HG03139 (cell line): Measurements from ENCODE around the gene CYP2A6.
"Not testable (repeated sequence)": the region's sequence is repeated elsewhere in the genome, so short reads cannot be mapped to it uniquely, and the experiment has no call there.

Experiments used
- ATAC-seq: cut with Tn5 transposase; IDR thresholded peaks from one replicate; pipeline ENCODE4 v1.9.1; 2021; ENCODE audit not compliant: unreplicated experiment

The CYP2A6 gene, protein sequence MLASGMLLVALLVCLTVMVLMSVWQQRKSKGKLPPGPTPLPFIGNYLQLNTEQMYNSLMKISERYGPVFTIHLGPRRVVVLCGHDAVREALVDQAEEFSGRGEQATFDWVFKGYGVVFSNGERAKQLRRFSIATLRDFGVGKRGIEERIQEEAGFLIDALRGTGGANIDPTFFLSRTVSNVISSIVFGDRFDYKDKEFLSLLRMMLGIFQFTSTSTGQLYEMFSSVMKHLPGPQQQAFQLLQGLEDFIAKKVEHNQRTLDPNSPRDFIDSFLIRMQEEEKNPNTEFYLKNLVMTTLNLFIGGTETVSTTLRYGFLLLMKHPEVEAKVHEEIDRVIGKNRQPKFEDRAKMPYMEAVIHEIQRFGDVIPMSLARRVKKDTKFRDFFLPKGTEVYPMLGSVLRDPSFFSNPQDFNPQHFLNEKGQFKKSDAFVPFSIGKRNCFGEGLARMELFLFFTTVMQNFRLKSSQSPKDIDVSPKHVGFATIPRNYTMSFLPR

DNA sequence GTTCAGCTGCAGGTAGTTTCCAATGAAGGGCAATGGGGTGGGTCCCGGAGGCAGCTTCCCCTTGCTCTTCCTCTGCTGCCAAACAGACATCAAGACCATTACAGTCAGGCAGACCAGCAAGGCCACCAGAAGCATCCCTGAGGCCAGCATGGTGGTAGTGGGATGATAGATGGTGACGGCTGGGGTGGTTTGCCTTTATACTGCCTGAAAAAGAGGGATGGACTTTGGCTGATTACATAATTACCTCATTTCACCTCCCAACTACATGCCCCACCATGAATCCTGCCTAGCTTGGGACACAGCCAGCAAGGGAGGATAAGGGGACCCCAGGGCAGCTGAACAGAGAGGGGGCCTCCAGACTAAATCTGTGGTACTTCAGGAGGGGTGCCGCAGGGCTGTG lies at the start of gene CYP2A6:
Gene CYP2A6 (minus strand): TSS at position 171 of the 400 bp plus-strand sequence. CDS start 21 bp downstream, at position 150.
- not testable (repeated sequence) for ATAC-seq

DNA sequence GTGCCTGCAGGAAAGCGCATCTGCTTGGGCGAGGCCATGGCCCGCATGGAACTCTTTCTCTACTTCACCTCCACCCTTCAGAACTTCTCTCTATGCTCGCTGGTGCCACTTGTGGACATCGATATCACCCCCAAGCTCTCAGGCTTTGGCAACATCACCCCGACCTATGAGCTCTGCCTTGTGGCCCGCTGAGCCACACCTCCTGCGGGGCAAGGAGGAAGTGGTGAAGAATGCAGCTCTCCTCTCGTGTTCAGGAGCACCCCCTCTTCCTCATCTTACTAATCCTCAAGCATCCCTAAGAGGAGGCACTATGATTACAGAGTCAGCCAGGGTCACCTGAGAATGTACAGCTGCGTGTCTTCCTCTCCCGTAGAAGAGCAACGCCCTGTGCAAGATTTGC lies 49.7 kb upstream of the CYP2A6 start:
- not testable (repeated sequence) for ATAC-seq

DNA sequence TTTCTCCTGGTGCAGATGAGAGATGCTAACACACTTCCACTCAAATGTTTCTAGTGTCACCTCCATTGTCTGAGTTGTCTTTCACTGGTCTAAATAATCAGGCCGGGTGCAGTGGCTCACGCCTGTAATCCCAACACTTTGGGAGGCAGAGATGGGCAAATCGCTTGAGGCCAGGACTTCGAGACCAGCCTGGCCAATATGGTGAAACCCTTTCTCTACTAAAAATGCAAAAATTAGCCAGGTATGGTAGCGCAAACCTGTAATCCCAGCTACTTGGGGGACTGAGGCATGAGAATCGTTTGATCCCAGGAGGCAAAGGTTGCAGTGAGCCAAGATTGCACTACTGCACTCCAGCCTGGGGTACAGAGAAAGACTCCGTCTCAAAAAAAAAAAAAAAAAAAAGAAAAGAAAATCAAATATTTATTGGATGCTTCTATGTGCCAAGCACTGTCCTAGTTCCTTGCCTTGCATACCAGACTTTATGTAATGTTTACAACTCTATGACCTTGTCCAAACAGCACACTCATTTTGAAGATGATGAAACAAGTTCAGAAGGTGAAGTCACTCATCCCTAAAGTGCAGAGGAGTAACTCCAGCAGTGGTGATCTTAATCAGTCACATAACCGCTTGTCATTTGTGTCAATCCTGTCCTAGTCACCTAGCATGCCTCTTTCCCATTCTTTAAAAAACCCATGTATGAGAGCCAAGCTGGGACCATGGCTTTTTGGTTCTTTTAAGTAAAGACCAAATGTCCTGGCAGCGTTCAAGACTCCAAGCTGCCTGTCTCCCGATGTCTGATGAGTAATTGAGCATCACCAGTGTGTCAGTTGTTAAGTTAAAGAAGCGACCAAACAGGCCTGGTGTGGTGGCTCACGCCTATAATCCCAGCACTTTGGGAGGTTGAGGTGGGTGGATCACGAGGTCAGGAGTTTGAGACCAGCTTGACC lies 46.9 kb upstream of the CYP2A6 start:
- not testable (repeated sequence) for ATAC-seq

DNA sequence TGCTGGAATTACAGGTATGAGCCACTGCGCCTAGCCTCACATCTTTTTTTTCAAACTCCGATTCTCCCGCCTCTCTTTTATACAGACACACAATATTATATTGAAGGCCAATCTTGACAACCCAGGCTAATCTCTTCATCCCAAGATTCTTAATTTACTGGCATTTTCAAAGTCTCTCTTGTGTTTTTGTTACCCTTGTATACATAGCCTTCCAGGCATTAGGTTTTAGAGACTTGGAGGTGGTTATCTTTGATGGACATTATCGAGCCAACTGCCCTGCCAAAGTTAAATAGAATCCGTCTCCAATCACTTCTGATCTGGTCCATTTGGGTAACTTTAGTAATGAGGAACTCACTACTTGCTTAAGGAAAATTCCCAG lies 46.2 kb upstream of the CYP2A6 start:
- no peak for ATAC-seq

DNA sequence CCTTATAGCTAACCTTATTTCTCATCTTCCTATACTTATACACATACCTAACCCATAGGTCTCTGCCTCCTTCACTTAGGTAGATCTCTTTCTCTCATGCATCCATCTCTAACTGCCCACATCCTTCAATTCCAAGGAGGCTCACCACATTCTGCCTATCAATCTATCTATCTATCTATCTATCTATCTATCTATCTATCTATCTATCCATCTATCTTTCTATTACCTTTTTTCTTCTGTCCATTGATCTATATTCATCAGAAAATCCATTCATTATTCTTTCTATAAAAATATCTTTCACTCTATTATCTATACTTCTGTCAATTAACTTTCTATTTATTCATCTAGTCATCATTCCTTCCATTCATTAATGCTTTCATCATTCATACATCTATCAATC lies 42.9 kb upstream of the CYP2A6 start:
- ATAC-seq = no peak

DNA sequence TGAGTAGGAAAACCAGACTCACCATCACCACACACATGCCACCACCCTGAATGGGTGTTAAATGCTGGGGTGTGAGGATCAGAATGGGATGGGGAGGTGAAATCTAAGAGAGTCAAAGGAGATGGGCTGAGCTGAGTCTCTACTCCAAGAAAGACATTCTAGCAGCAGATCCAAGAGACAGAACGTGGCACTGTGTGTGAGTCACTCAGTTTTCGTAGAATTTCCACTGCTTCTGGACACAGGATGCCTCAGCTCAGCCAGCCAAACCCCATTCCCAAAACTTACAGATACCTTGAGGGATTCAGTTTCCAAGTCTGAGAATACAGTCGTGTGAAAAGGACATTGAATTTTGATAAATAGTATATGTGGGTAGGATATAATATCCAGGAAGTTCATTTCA lies 39.1 kb upstream of the CYP2A6 start:
- ATAC-seq = no peak

DNA sequence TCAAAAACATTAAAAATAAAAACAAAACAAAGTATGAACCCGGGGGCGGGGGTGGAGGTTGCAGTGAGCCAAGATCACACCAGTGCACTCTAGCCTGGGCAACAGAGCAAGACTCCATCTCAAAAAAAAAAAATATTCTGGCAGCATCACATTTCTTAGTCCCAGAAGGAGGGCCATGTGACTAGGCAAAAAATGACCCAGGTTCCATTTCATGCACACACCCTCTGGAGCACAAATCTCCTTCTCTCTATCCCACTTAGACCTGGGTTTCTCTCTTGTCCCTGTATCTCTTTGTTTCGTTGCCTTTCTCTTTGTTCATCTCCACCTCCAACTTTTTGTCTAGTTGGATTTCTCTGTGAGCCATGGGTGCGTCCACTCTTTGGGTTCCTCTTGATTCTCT lies 37.9 kb upstream of the CYP2A6 start:
- no peak for ATAC-seq

DNA sequence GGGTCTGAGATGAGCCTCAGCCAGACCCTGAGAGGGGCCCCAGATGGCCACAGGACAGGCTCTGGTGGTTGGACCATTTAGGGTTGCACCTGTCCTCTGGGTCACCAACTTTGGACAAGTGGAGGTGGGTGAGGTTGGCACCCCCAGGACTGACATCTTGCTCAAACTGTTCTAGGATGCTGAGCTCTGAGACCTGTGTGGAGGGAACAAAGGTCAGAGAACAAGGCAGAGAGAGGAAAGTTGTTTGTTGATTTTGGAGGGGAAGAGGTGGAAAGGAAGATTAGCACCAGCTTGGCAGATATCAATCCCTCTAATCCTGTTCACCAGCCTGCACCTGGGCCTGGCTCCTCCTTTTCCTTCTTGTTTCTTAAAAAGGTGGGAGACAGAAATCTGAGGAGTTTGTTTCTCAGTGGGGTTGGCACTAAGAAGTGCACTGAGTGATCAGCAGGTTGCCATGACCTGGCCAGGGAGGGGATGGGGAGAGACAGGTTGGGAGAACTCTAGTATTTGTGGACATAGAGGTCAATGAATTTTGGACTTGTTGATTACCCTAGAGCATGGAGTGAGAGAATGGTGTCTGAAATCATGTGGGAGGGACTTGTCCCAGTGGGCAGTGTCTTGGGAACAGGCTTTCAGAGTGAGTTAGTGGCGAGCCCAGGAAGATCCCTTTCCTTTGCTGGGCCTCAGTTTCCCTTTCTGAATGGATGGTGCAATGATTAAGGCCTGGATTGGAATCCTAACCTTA lies 34.1 kb upstream of the CYP2A6 start:
- not testable (repeated sequence) for ATAC-seq

DNA sequence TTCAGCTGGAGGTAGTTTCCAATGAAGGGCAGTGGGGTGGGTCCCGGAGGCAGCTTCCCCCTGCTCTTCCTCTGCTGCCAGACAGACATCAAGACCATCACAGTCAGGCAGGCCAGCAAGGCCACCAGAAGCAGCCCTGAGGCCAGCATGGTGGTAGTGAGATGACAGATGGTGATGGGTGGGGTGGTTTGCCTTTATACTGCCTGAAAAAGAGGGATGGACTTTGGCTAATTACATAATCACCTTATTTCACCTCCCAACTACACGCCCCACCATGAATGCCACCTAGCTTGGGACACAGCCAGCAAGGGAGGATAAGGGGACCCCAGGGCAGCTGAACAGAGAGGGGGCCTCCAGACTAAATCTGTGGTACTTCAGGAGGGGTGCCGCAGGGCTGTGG lies 31.8 kb upstream of the CYP2A6 start, which contains the start of gene CYP2A7:
Gene CYP2A7 (minus strand): TSS at position 170 of the 400 bp plus-strand sequence. CDS start 21 bp downstream, at position 149.
- not testable (repeated sequence) for ATAC-seq

DNA sequence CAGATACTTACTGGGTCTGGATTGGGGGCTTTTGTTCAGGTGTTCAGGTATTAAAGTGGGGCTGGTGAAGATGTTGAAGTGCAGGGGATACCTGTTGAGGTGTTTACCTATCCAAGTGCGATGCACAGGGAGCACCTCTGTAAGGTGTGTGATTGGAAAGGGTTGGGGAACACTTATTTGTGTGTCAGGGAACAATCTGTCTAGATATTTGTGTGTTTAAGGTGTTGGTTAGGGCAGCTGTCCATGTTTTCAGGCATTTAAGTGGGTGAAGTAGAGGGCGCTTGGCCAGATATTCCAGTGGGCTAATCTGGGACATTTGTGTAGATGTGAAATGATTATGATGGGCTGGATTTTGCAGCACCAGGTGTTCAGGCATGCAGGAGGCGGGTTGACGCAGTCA lies 29.1 kb upstream of the CYP2A6 start:
- ATAC-seq = not testable (repeated sequence)

DNA sequence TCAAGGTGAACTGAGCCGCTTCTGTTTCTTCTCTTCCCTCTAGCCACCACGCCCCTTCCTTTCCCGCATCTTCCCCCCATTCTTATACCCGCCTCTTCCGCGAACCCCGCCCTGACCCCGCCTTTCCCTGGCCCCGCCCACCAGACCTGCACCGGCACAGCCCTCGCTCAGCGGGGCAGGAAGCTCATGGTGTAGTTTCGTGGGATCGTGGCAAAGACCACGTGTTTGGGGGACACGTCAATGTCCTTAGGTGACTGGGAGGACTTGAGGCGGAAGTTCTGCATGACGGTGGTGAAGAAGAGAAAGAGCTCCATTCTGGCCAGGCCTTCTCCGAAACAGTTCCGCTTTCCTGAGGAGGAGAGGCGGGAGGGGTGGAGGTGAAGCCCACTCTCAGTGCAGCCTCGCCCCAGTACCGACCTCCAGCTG lies 25.3 kb upstream of the CYP2A6 start:
- ATAC-seq = not testable (repeated sequence)

DNA sequence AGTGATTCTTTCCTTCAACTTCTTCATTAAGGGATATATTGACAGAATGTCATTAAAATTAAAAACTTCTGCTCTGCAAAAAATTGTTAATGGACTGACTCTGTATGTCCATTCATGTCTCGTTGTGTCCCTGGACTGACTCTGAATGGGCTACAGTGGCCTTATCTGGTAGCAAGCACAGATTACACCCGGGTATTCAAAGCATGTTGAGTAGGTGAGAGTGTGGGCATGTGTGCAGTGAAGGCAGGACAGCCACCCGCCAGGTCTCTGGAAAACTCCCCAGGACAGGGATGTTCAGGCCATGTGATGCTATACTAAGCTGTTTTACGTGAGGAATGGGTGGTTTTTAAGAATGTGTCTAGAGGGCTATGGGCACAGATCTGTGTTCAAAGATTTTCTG lies 24.6 kb upstream of the CYP2A6 start:
- not testable (repeated sequence) for ATAC-seq

DNA sequence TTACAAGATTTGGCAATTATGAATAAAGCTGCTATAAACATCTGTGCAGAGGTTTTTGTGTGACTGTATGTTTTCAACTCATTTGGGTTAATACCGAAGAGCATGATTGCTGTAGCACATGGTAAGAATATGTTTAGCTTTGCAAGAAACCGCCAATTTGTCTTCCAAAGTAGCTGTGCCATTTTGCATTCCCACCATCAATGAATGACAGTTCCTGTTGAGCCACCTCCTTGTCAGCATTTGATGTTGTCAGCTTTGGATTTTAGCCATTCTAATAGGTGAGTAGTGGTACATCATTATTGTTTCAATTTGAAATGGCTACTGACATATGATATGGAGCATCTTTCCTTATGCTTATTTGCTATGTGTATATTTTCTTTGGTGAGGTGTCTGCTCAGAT lies 23.6 kb upstream of the CYP2A6 start:
- not testable (repeated sequence) for ATAC-seq

DNA sequence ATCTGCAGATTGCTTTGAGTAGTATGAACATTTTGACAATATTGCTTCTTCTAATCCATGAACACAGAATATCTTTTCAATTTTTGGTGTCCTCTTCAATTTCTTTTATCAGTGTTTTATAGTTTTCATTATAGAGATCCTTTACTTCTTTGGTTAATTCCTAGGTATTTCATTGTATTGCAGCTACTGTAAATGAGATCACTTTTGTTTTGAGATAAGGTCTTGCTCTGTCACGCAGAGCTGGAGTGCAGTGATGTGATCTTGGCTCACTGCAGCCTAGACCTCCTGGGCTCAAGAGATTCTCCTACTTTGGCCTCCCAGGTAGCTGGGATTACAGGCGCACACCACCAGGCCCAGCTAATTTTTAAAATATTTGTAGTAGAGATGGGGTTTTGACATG lies 22.0 kb upstream of the CYP2A6 start:
- no peak for ATAC-seq

DNA sequence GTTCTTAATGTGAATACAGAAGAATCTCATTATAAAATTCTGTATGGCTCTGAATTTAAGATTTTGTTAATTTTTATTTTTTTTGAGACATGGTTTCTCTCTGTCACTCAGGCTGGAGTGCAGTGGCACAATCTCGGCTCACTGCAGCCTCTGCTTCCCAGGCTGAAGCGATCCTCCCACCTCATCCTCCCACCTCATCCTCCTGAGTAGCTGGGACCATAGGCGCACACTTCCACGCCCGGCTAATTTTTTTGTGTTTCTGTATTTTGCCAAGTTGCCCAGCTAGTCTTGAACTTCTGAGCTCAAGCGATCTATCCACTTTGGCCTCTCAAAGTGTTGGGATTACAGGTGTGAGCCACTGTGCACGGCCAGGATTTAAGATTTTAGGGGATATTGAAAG lies 17.5 kb upstream of the CYP2A6 start:
- ATAC-seq = no peak

DNA sequence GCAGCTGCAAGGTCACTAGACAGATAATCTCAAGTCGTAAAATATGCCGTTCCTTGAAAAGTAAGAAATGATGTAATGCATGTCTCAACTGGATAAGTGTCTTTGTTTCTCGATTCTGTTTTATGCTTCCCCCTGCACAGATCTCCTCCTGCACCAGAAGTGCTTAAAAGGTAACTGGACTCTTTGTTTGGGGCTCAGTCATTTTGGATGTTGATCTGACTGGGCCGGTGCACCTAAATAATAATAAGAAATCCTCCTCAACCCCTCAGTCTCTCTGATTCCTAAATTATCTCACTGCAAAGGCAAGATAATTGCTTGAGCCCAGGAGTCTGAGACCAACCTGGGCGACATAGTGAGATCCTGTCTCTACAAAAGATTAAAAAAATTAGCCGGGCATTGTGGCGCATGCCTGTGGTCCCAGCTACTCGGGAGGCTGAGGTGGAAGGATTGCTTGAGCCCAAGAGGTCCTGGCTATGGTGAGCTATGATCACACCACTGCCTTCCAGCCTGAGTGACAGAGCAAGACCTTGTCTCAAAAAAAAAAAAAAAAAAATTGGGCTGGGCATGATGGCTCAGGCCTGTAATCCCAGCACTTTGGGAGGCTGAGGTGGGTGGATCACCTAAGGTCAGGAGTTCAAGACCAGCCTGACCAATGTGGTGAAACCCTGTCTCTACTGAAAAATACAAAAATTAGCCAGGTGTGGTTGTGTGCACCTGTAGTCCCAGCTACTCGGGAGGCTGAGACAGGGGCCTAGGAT lies 14.7 kb upstream of the CYP2A6 start:
- not testable (repeated sequence) for ATAC-seq

DNA sequence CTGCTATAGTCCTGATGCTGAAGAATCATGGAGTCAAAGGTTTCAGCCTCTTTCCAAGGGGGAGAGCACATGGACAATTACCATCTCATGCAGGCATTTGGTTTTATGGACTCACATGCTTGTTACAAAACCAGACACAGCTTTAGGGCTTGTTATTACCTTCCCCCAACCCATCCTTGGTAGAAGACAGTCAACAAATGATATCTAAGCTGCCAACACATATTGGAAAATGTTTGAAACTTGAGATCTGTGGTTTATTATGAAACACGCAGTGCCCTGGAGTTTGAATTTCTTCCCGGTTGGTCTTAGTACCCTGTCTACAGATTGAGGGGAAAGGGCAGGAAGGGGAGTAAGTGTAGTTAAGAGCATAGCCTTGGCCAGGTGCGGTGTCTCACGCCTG lies 12.5 kb upstream of the CYP2A6 start:
- ATAC-seq = no peak

DNA sequence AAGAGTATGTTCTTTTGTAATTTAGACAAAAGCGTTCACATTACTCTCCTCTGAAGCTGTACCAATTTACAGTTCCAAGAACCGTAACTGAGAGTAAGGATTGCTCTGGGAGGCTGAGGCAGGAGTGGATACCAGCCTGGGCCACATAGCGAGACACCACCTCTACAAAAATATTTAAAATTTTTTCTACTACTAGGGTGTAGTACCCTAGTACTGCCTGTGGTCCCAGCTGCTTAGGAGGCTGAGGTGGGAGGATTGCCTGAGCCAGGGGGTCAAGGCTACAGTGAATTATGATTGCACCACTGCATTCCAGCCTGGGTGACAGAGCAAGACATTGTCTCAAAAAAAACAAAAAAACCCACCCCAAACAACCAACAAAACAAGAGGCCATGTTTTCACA lies 12.1 kb upstream of the CYP2A6 start:
- ATAC-seq = no peak

DNA sequence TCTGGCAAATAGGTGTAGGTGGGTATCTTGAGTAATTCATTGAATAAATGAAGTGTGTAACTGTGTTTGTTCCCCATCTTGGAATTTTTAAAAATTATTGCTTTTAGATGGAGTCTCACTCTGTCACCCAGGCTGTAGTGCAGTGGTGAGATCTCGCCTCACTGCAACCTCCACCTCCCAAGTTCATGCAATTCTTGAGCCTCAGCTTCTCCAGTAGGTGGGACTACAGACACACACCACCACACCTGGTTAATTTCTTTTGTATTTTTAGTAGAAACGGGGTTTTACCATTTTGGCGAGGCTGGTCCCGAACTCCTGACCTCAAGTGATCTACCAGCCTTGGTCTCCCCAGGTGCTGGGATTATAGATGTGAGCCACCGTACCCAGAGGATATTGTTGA lies 7.9 kb upstream of the CYP2A6 start:
- ATAC-seq = no peak
